Measurements from ENCODE around the gene CYP11A1. TPM values are rescaled to one million over a fixed set of nuclear protein-coding genes. Genes with fewer than 3 reads are reported as not detected.

The CYP11A1 gene
- total RNA-seq, 3 donors from 2014 or later, result 1.1 to 4.6 (median 1.3) TPM

DNA sequence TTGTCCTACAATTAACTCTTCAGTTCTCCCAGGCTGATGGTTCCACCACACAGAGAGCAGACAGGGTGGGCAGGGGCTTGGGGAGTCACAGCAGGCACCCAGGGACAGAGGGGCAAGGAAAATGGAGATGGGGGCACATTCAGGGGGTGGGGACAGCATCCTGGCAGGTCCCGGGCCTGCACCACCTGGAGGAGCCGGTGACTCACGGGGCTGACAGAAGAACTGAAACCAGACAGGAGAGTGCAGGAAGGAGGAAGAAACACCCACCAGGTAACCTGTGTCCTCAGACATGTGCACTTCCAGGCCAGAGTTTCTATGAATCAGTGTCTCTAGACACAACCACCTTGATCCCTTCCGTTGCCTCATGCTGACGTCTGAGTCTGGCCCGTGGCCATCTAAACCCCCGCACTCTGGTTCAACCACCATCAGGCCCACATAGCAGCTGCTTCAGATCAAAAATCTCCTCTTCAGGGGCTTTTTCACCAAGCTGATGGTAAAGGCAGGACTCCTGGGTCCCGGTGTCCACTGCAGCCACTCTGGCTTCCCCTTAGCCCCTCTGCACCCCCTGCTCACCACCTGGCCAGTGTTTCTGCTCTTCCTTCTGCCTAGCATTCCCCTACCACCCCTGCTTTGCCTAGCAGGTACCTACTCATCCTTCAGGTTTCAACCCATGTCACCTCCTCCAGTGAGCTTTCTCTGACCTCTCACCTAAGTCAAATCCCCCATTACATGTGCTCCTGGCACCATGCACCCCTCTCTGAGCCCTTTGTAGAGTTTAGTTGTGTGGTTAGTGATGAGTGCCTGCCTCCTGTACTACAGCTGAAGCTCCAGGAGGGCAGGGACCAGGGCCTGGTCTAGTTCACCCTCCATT is 16.5 kb upstream of the CYP11A1 start:
- intact Hi-C loops (cut with DNase I; ENCODE audit: low total_unique reads), result no loop called here
- no peak overlapping the region for H3K4me3 ChIP-seq
- H3K36me3 ChIP-seq, result no peaks in the 10 kb centered on the region
- no peak for TF ChIP-seq POLR2A (IDR thresholded peaks at IDR 0.05)
- H3K9me3 ChIP-seq, result no peaks in the 10 kb centered on the region
- H3K4me1 ChIP-seq, result peaks cover 0 to 13% of the 10 kb centered on the region in 2 donors
- DNase-seq (ENCODE audit: low spot score in 2 of 2), result peak in 1 of 2 donors; percentile 63
- no peaks in the 10 kb centered on the region for H3K27me3 ChIP-seq
- H3K27ac ChIP-seq, result peak overlapping the region; percentile 62 to 80

DNA sequence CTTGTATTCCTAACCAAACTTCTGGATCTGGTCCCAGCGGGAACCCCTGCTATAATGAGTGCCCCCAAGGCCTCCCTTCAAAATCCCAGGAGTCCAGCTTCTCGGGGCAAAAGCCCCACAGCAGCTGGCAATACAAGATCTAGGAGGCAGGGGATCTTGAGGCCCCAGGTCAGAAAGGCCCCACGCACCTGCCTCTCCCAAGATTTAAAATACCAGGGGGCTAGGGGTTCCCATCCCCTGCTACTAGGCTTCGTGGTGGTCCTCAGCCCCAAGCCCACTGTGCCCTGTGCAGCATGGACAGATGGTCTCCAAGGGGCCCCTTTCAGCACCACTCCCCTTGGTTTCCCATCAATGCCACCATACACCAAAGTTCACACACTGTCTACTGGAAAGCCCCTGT is 15.8 kb upstream of the CYP11A1 start:
- H3K27ac ChIP-seq, result peak overlapping the region; percentile 62 to 80
- no peak overlapping the region for H3K4me3 ChIP-seq
- no peak for DNase-seq (ENCODE audit: low spot score in 2 of 2)
- H3K4me1 ChIP-seq, result peaks cover 0 to 13% of the 10 kb centered on the region in 2 donors
- H3K9me3 ChIP-seq, result no peaks in the 10 kb centered on the region
- intact Hi-C loops (cut with DNase I; ENCODE audit: low total_unique reads), result no loop called here
- no peaks in the 10 kb centered on the region for H3K36me3 ChIP-seq
- TF ChIP-seq POLR2A (IDR thresholded peaks at IDR 0.05) (no peak), POLR2AphosphoS5 (IDR thresholded peaks at IDR 0.05) (no peak)
- H3K27me3 ChIP-seq, result no peaks in the 10 kb centered on the region

DNA sequence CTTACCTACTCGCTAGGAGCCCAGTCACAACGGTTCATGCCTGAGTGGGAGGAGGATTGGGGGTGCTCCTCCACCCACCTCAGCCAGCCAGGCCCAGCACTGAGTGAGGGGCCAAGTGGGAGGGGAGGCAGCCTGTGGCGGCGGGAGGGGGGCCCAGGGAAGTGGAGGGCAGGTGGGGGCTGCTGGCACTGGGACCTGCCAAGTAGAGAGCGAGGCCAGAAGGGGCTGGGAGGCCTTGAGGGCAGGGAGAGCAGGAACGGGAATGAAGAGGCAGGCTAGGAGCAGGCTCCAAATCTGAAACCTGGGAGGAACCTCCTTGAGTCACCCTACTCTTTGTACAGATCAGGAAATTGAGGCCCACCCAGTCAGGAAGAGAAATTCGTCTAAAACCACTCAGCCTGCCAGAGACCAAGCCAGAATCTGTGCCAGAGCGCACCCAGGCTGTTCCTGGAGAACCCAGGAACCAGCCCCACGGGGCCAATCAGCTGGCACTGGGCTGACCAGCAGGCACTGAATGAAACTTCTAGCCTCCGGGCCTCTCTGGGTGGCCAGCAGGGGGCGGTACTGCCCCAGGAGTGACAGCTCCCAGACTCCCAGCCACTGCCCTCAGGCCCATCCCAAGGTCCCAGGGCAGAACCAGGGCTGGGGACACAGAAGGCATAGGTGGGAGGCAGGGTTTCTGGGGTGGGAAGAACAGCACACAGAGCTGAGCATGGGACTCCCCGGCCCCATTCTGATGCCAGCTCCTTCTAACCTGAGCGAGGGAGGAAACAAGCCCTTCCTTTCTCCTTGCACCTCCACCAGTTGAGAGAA is 14.8 kb upstream of the CYP11A1 start:
- TF ChIP-seq, protein P1, sequence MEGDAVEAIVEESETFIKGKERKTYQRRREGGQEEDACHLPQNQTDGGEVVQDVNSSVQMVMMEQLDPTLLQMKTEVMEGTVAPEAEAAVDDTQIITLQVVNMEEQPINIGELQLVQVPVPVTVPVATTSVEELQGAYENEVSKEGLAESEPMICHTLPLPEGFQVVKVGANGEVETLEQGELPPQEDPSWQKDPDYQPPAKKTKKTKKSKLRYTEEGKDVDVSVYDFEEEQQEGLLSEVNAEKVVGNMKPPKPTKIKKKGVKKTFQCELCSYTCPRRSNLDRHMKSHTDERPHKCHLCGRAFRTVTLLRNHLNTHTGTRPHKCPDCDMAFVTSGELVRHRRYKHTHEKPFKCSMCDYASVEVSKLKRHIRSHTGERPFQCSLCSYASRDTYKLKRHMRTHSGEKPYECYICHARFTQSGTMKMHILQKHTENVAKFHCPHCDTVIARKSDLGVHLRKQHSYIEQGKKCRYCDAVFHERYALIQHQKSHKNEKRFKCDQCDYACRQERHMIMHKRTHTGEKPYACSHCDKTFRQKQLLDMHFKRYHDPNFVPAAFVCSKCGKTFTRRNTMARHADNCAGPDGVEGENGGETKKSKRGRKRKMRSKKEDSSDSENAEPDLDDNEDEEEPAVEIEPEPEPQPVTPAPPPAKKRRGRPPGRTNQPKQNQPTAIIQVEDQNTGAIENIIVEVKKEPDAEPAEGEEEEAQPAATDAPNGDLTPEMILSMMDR (IDR thresholded peaks at IDR 0.05), result peak; percentile 63 to 74 (median 68)
- TF ChIP-seq POLR2AphosphoS5 (IDR thresholded peaks at IDR 0.05), result no peak
- TF ChIP-seq POLR2A (IDR thresholded peaks at IDR 0.05), result no peak
- H3K4me1 ChIP-seq, result peaks cover 0 to 13% of the 10 kb centered on the region in 2 donors
- intact Hi-C loops (cut with DNase I; ENCODE audit: low total_unique reads), result no loop called here
- no peaks in the 10 kb centered on the region for H3K9me3 ChIP-seq
- H3K27ac ChIP-seq, result no peak overlapping the region
- peak; percentile 51 to 68 for DNase-seq (ENCODE audit: low spot score in 2 of 2)
- no peaks in the 10 kb centered on the region for H3K36me3 ChIP-seq
- no peak overlapping the region for H3K4me3 ChIP-seq
- no peaks in the 10 kb centered on the region for H3K27me3 ChIP-seq

DNA sequence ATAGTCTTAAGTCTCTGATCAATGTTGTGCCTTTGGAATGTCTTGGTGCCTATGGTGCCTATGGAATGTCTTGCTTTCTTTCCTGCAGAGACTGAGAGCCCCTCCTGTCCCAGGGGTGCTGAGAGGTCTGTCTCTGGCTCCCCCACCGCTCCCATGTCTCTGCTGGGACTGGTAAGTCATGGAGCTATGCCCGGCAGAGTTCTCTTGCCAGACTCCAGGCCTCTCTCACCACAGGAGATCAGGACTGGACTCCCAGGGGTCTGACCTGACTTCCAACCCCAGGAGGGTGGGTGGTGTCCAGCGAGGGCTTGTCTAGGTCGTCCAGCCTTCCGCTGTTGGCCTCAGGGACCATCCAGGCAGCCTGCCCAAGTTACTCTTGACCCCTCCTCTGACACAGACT is 14.0 kb upstream of the CYP11A1 start:
- Histone ChIP-seq H3K4me3 (no peak overlapping the region), H3K27me3 (no peaks in the 10 kb centered on the region), H3K4me1 (peaks cover 0 to 13% of the 10 kb centered on the region in 2 donors), H3K27ac (no peak overlapping the region), H3K36me3 (no peaks in the 10 kb centered on the region), H3K9me3 (no peaks in the 10 kb centered on the region)
- intact Hi-C loops (cut with DNase I; ENCODE audit: low total_unique reads), result no loop called here
- TF ChIP-seq, protein P1 (IDR thresholded peaks at IDR 0.05), result no peak
- TF ChIP-seq POLR2A (IDR thresholded peaks at IDR 0.05) (no peak), POLR2AphosphoS5 (IDR thresholded peaks at IDR 0.05) (no peak)
- no peak for DNase-seq (ENCODE audit: low spot score in 2 of 2)

DNA sequence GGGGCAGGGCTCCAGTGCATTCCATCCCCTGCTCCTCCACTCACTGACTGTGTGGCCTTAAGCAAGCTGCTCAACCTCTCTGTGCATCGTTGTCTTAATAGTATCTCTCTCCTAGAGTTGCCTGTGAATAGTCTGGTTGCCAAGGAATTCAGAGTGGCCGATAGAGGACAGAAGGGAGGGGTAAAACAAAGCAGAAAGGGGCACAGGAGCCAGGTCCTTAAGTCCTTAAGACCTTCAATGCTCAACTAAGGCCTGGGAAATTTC is 13.7 kb upstream of the CYP11A1 start:
- no peaks in the 10 kb centered on the region for H3K9me3 ChIP-seq
- DNase-seq (ENCODE audit: low spot score in 2 of 2), result no peak
- intact Hi-C loops (cut with DNase I; ENCODE audit: low total_unique reads), result no loop called here
- no peak overlapping the region for H3K27ac ChIP-seq
- no peaks in the 10 kb centered on the region for H3K36me3 ChIP-seq
- no peaks in the 10 kb centered on the region for H3K27me3 ChIP-seq
- TF ChIP-seq, protein P1 (IDR thresholded peaks at IDR 0.05), result no peak
- no peak for TF ChIP-seq POLR2AphosphoS5 (IDR thresholded peaks at IDR 0.05)
- no peak for TF ChIP-seq POLR2A (IDR thresholded peaks at IDR 0.05)
- no peak overlapping the region for H3K4me3 ChIP-seq
- H3K4me1 ChIP-seq, result peaks cover 0 to 12% of the 10 kb centered on the region in 2 donors

All from breast epithelium (tissue), 4 donors.